Transverse colon (tissue), 4 donors: ENCODE measurements around the gene TRPM3. TPM values are rescaled to one million over a fixed set of nuclear protein-coding genes. Genes with fewer than 3 reads are reported as not detected.

Experiments
- DNase-seq: peaks from one replicate; pipeline ENCODE4 v3.0.0-alpha.2; 2019
- H3K27ac ChIP-seq, 4 donors: fragments of 200-600 bp; sonication (generic); 2 replicates each; pipeline ENCODE4 v1.5.1; 2016 to 2018; ENCODE audit warnings: inconsistent platforms in 4 of 4
- H3K27me3 ChIP-seq: fragments of 200-600 bp; sonication (generic); 2 replicates; pipeline ENCODE4 v1.5.1; 2017; ENCODE audit warnings: inconsistent platforms
- H3K36me3 ChIP-seq, 4 donors: fragments of 200-600 bp; sonication (generic); 2 replicates each; pipeline ENCODE4 v1.5.1; 2017 to 2019; ENCODE audit warnings: inconsistent platforms in 4 of 4
- H3K4me1 ChIP-seq, 4 donors: fragments of 200-600 bp; sonication (generic); 2 replicates each; pipeline ENCODE4 v1.5.1; 2017 to 2020; ENCODE audit warnings: inconsistent platforms in 4 of 4
- H3K4me3 ChIP-seq, 4 donors: fragments of 200-600 bp; sonication (generic); 1 replicate in 1 of 4; 2 replicates in 3 of 4; pipeline versions ENCODE4 v1.5.1 to v1.6.1; 2017 to 2019; ENCODE audit warnings: inconsistent platforms in 4 of 4
- H3K9me3 ChIP-seq, 2 donors: fragments of 200-600 bp; sonication (generic); 2 replicates each; pipeline ENCODE4 v1.5.1; 2017 to 2019; ENCODE audit warnings: inconsistent platforms in 2 of 2
- CTCF ChIP-seq, 5 experiments: fragments of 200-600 bp in 3 of 5; fragments of 450-650 bp in 2 of 5; sonication (generic) in 3 of 5; IDR thresholded peaks; 1 replicate in 2 of 5; 2 replicates in 3 of 5; pipeline ENCODE4 v1.5.1; 2016 to 2017; ENCODE audit warnings: antibody characterized with exemption in 5 of 5, inconsistent platforms in 3 of 5, mild to moderate bottlenecking in 2 of 5, moderate library complexity in 1 of 5
- EP300 ChIP-seq: sonication (generic); formaldehyde crosslinking; IDR thresholded peaks from one replicate; pipeline ENCODE4 v1.6.1; 2017; ENCODE audit warnings: antibody characterized with exemption, low read depth
- POLR2A ChIP-seq: fragments of 450-650 bp; IDR thresholded peaks from one replicate; pipeline ENCODE4 v1.6.1; 2016; ENCODE audit warnings: antibody characterized with exemption, mild to moderate bottlenecking, moderate library complexity
- POLR2AphosphoS5 ChIP-seq, 3 donors: sonication (generic); formaldehyde crosslinking; IDR thresholded peaks; one replicate each; pipeline ENCODE4 v1.6.1; 2016; ENCODE audit warnings: antibody characterized with exemption in 3 of 3
- WGBS, 2 donors: methylation state at CpG; one replicate each; pipeline ENCODE4 v1.1.5; 2018; ENCODE audit warnings: low coverage in 1 of 2; 5-methylcytosine and 5-hydroxymethylcytosine counted together
- in situ Hi-C, 4 donors: fragments of 200-750 bp; cut with MboI; loops; one replicate each; pipeline versions ENCODE4 v1.15.0 to v1.15.1; 2017; ENCODE audit warnings: low sequenced_read_pairs in 3 of 4, low pct_ligation_motif_present in 1 of 4, low pct_unique_long_range_greater_than_20kb in 1 of 4
- intact Hi-C: fragments of 100-400 bp; cut with DNase I; formaldehyde crosslinking; loops from one replicate; pipeline ENCODE4 v1.15.1; 2023; ENCODE audit warnings: low total_unique reads
- total RNA-seq, 4 donors: library from RNA; depleted of rRNA; stranded (reverse); fragments of >200 nt; gene quantifications; one replicate each; pipeline ENCODE4 v1.1.0, GENCODE V29; 2016

The TRPM3 gene
- total RNA-seq, 4 donors from 2014 or later = 0.16 to 1.2 (median 0.32) TPM

GRCh38 chr9:70597886-70598285 is 523.5 kb downstream of the TRPM3 start:
- Histone ChIP-seq H3K27ac (no peak overlapping the region), H3K4me1 (peaks cover 14 to 28% (median 21%) of the 10 kb centered on the region in 4 donors), H3K27me3 (no peaks in the 10 kb centered on the region), H3K4me3 (no peak overlapping the region), H3K36me3 (no peaks in the 10 kb centered on the region), H3K9me3 (no peaks in the 10 kb centered on the region)
- intact Hi-C loops (no loop called here), in situ Hi-C loops (loop anchor here in 3 of 4 donors (10.0 to 25.0 kb wide), 4 partner anchors 89 to 611 kb away; no protein-coding TSS in a partner anchor)
- no peak for DNase-seq
- TF ChIP-seq CTCF (IDR thresholded peaks at IDR 0.05) = no peak
- no peak for TF ChIP-seq POLR2A
- no peak for TF ChIP-seq EP300
- no peak for TF ChIP-seq POLR2AphosphoS5 (IDR thresholded peaks at IDR 0.05)

GRCh38 chr9:70595211-70595610 is 526.2 kb downstream of the TRPM3 start:
- 71% methylated on average over 4 of the region's 4 CpGs; no CpG with 5 or more reads in 1 of the 2 donors for WGBS, 2 donors
- in situ Hi-C loops = loop anchor here in 3 of 4 donors (10.0 to 25.0 kb wide), 4 partner anchors 92 to 608 kb away; no protein-coding TSS in a partner anchor
- DNase-seq = no peak
- Histone ChIP-seq H3K4me1 (peaks cover 2 to 6% (median 4%) of the 10 kb centered on the region in 4 donors), H3K4me3 (no peak overlapping the region), H3K9me3 (no peaks in the 10 kb centered on the region), H3K36me3 (no peaks in the 10 kb centered on the region), H3K27ac (no peak overlapping the region), H3K27me3 (no peaks in the 10 kb centered on the region)
- no peak for TF ChIP-seq POLR2A
- intact Hi-C loops = no loop called here

GRCh38 chr9:70594386-70594944 is 527.0 kb downstream of the TRPM3 start:
- in situ Hi-C loops (loop anchor here in 3 of 4 donors (10.0 to 25.0 kb wide), 4 partner anchors 93 to 607 kb away; no protein-coding TSS in a partner anchor), intact Hi-C loops (no loop called here)
- Histone ChIP-seq H3K27me3 (no peaks in the 10 kb centered on the region), H3K4me3 (no peak overlapping the region), H3K4me1 (peaks cover 0 to 11% (median 8%) of the 10 kb centered on the region in 4 donors), H3K9me3 (no peaks in the 10 kb centered on the region), H3K27ac (no peak overlapping the region), H3K36me3 (no peaks in the 10 kb centered on the region)
- WGBS, 2 donors = 86 to 90% methylated on average over 2 of the region's 2 CpGs
- DNase-seq = no peak
- no peak for TF ChIP-seq CTCF (IDR thresholded peaks at IDR 0.05)
- TF ChIP-seq POLR2A = no peak
- no peak for TF ChIP-seq EP300
- no peak for TF ChIP-seq POLR2AphosphoS5 (IDR thresholded peaks at IDR 0.05)

GRCh38 chr9:70593241-70593640 is 528.2 kb downstream of the TRPM3 start:
- H3K4me3 ChIP-seq = no peak overlapping the region
- H3K27ac ChIP-seq = peak overlapping the region in 1 of 4 donors; percentile 14
- in situ Hi-C loops = loop anchor here in 3 of 4 donors (10.0 to 25.0 kb wide), 4 partner anchors 94 to 606 kb away; no protein-coding TSS in a partner anchor

More at GRCh38 chr9:70593241-70593640, 528.2 kb downstream of the TRPM3 start:
- H3K4me1 ChIP-seq = peaks cover 8 to 18% (median 11%) of the 10 kb centered on the region in 4 donors
- no peaks in the 10 kb centered on the region for H3K27me3 ChIP-seq
- H3K9me3 ChIP-seq = no peaks in the 10 kb centered on the region
- TF ChIP-seq POLR2AphosphoS5 (IDR thresholded peaks at IDR 0.05) (no peak), CTCF (IDR thresholded peaks at IDR 0.05) (no peak), POLR2A (no peak), EP300 (no peak)
- no peak for DNase-seq
- no peaks in the 10 kb centered on the region for H3K36me3 ChIP-seq
- intact Hi-C loops = no loop called here
